Measurements from ENCODE around the gene SLC35E4. TPM values are rescaled to one million over a fixed set of nuclear protein-coding genes. Genes with fewer than 3 reads are reported as not detected.
A peak's percentile ranks its signal among the peaks of the same experiment; 100 is the strongest.
"Not testable (repeated sequence)": the region's sequence is repeated elsewhere in the genome, so short reads cannot be mapped to it uniquely, and the experiment has no call there.

Gene SLC35E4
- total RNA-seq, 2 donors from 2014 or later: 5.8 to 16.1 TPM

- H3K36me3 Mint-ChIP-seq (ENCODE audit: low read depth): no peaks in the 10 kb centered on the region
- peaks cover 21% of the 10 kb centered on the region for H3K4me1 Mint-ChIP-seq
- H3K4me3 Mint-ChIP-seq: peak within 1 kb of the TSS; percentile 81
- H3K9me3 Mint-ChIP-seq: no peaks in the 10 kb centered on the region
- H3K27me3 Mint-ChIP-seq: no peaks in the 10 kb centered on the region
- H3K27ac Mint-ChIP-seq: peak within 1 kb of the TSS; percentile 87
- ATAC-seq (replicated peaks): peak; percentile 82
Measured at GRCh38 chr22:30606455-30607299, 28.9 kb upstream of the SLC35E4 start, which contains the start of gene TCN2. TCN2 (plus strand) TSS chr22:30607174; CDS start chr22:30607332, 158 bp downstream.

- no peak for ATAC-seq (replicated peaks)
- Mint-ChIP-seq H3K4me3 (peak overlapping the region; percentile 81), H3K9me3 (no peaks in the 10 kb centered on the region), H3K27me3 (no peaks in the 10 kb centered on the region), H3K27ac (peak overlapping the region; percentile 87), H3K36me3 (ENCODE audit: low read depth) (no peaks in the 10 kb centered on the region), H3K4me1 (peaks cover 21% of the 10 kb centered on the region)
Measured at GRCh38 chr22:30607300-30607930, 28.2 kb upstream of the SLC35E4 start.

- Mint-ChIP-seq H3K9me3 (no peaks in the 10 kb centered on the region), H3K4me3 (no peak overlapping the region), H3K27ac (no peak overlapping the region), H3K36me3 (ENCODE audit: low read depth) (no peaks in the 10 kb centered on the region), H3K27me3 (no peaks in the 10 kb centered on the region), H3K4me1 (peaks cover 21% of the 10 kb centered on the region)
- no peak for ATAC-seq (replicated peaks)
Measured at GRCh38 chr22:30607939-30608338, 27.6 kb upstream of the SLC35E4 start.

GRCh38 chr22:30609260-30610185 lies 26.1 kb upstream of the SLC35E4 start:
- Mint-ChIP-seq H3K4me1 (peaks cover 21% of the 10 kb centered on the region), H3K27ac (peak overlapping the region; percentile 50), H3K9me3 (no peaks in the 10 kb centered on the region), H3K36me3 (ENCODE audit: low read depth) (no peaks in the 10 kb centered on the region), H3K4me3 (peak overlapping the region; percentile 21), H3K27me3 (no peaks in the 10 kb centered on the region)
- ATAC-seq (replicated peaks): peak; percentile 86

- Mint-ChIP-seq H3K4me3 (no peak overlapping the region), H3K9me3 (no peaks in the 10 kb centered on the region), H3K27ac (no peak overlapping the region), H3K4me1 (peaks cover 20% of the 10 kb centered on the region), H3K27me3 (no peaks in the 10 kb centered on the region), H3K36me3 (ENCODE audit: low read depth) (no peaks in the 10 kb centered on the region)
- no peak for ATAC-seq (replicated peaks)
Measured at GRCh38 chr22:30610299-30610698, 25.3 kb upstream of the SLC35E4 start.

- H3K9me3 Mint-ChIP-seq: no peaks in the 10 kb centered on the region
- H3K27ac Mint-ChIP-seq: no peak overlapping the region
- peaks cover 4% of the 10 kb centered on the region for H3K27me3 Mint-ChIP-seq
- no peaks in the 10 kb centered on the region for H3K36me3 Mint-ChIP-seq (ENCODE audit: low read depth)
- peaks cover 15% of the 10 kb centered on the region for H3K4me1 Mint-ChIP-seq
- no peak overlapping the region for H3K4me3 Mint-ChIP-seq
- ATAC-seq (replicated peaks): no peak
Measured at GRCh38 chr22:30611197-30611596, 24.4 kb upstream of the SLC35E4 start.

GRCh38 chr22:30612789-30613188 lies 22.8 kb upstream of the SLC35E4 start:
- no peaks in the 10 kb centered on the region for H3K9me3 Mint-ChIP-seq
- H3K27ac Mint-ChIP-seq: no peak overlapping the region
- no peaks in the 10 kb centered on the region for H3K36me3 Mint-ChIP-seq (ENCODE audit: low read depth)
- H3K4me3 Mint-ChIP-seq: no peak overlapping the region
- H3K27me3 Mint-ChIP-seq: peaks cover 4% of the 10 kb centered on the region
- no peak for ATAC-seq (replicated peaks)
- peaks cover 7% of the 10 kb centered on the region for H3K4me1 Mint-ChIP-seq

GRCh38 chr22:30614268-30614667 lies 21.3 kb upstream of the SLC35E4 start:
- ATAC-seq (replicated peaks): no peak
- Mint-ChIP-seq H3K27ac (no peak overlapping the region), H3K9me3 (no peaks in the 10 kb centered on the region), H3K4me1 (peaks cover 5% of the 10 kb centered on the region), H3K36me3 (ENCODE audit: low read depth) (no peaks in the 10 kb centered on the region), H3K4me3 (no peak overlapping the region), H3K27me3 (peaks cover 4% of the 10 kb centered on the region)

- Mint-ChIP-seq H3K9me3 (no peaks in the 10 kb centered on the region), H3K4me1 (no peaks in the 10 kb centered on the region), H3K4me3 (no peak overlapping the region), H3K36me3 (ENCODE audit: low read depth) (no peaks in the 10 kb centered on the region), H3K27ac (no peak overlapping the region), H3K27me3 (peaks cover 4% of the 10 kb centered on the region)
- ATAC-seq (replicated peaks): no peak
Measured at GRCh38 chr22:30614879-30615278, 20.7 kb upstream of the SLC35E4 start.

GRCh38 chr22:30615543-30615954 lies 20.0 kb upstream of the SLC35E4 start:
- Mint-ChIP-seq H3K4me3 (no peak overlapping the region), H3K9me3 (no peaks in the 10 kb centered on the region), H3K27me3 (peaks cover 4% of the 10 kb centered on the region), H3K4me1 (no peaks in the 10 kb centered on the region), H3K36me3 (ENCODE audit: low read depth) (no peaks in the 10 kb centered on the region), H3K27ac (no peak overlapping the region)
- no peak for ATAC-seq (replicated peaks)

GRCh38 chr22:30617819-30618218 lies 17.8 kb upstream of the SLC35E4 start:
- Mint-ChIP-seq H3K4me1 (no peaks in the 10 kb centered on the region), H3K27me3 (peaks cover 4% of the 10 kb centered on the region), H3K4me3 (no peak overlapping the region), H3K36me3 (ENCODE audit: low read depth) (no peaks in the 10 kb centered on the region), H3K27ac (no peak overlapping the region), H3K9me3 (no peaks in the 10 kb centered on the region)
- no peak for ATAC-seq (replicated peaks)

GRCh38 chr22:30619909-30620308 lies 15.7 kb upstream of the SLC35E4 start:
- not testable (repeated sequence) for ATAC-seq (replicated peaks); H3K27me3 Mint-ChIP-seq; H3K9me3 Mint-ChIP-seq; H3K4me1 Mint-ChIP-seq; H3K27ac Mint-ChIP-seq; H3K36me3 Mint-ChIP-seq (ENCODE audit: low read depth); H3K4me3 Mint-ChIP-seq

- Mint-ChIP-seq H3K27me3 (no peaks in the 10 kb centered on the region), H3K36me3 (ENCODE audit: low read depth) (no peaks in the 10 kb centered on the region), H3K27ac (peak overlapping the region; percentile 58), H3K9me3 (no peaks in the 10 kb centered on the region), H3K4me3 (no peak overlapping the region), H3K4me1 (no peaks in the 10 kb centered on the region)
- ATAC-seq (replicated peaks): no peak
Measured at GRCh38 chr22:30626413-30626812, 9.2 kb upstream of the SLC35E4 start.

- H3K36me3 Mint-ChIP-seq (ENCODE audit: low read depth): no peaks in the 10 kb centered on the region
- no peaks in the 10 kb centered on the region for H3K27me3 Mint-ChIP-seq
- no peak overlapping the region for H3K27ac Mint-ChIP-seq
- no peak for ATAC-seq (replicated peaks)
- no peaks in the 10 kb centered on the region for H3K9me3 Mint-ChIP-seq
- no peaks in the 10 kb centered on the region for H3K4me1 Mint-ChIP-seq
- no peak overlapping the region for H3K4me3 Mint-ChIP-seq
Measured at GRCh38 chr22:30627471-30627870, 8.1 kb upstream of the SLC35E4 start.

Measured in activated T-helper 17 cell treated with anti-CD3 and anti-CD28 coated beads, Interleukin-2, amount 50 U/mL, for 72 hours (primary cell).